DND-41 (cell line): ENCODE results near the gene PLEK.
"Not testable (repeated sequence)": the region's sequence is repeated elsewhere in the genome, so short reads cannot be mapped to it uniquely, and the experiment has no call there.

Source experiments
- ATAC-seq: fragments of 200-7000 bp; cut with Tn5 transposase; 3 replicates; pipeline ENCODE4 v1.9.1; 2021; ENCODE audit warnings: low read depth; ENCODE audit not compliant: insufficient read depth
- DNase-seq: peaks from one replicate; pipeline ENCODE4 v3.0.0-alpha.2; 2020
- H2AFZ ChIP-seq: 2 replicates; pipeline ENCODE4 v1.6.0; 2012; ENCODE audit warnings: low read depth, low read length
- H3K27ac ChIP-seq: 2 replicates; pipeline ENCODE4 v1.5.1; 2012; ENCODE audit warnings: low read length, inconsistent platforms
- H3K27me3 ChIP-seq: fragments of 200-600 bp; sonication (generic); 2 replicates; pipeline ENCODE4 v1.6.0; 2012; ENCODE audit warnings: low read length, mild to moderate bottlenecking, inconsistent platforms; ENCODE audit not compliant: insufficient read depth, poor library complexity
- H3K36me3 ChIP-seq: 2 replicates; pipeline ENCODE4 v1.5.1; 2012; ENCODE audit warnings: low read length, inconsistent platforms; ENCODE audit not compliant: insufficient read depth
- H3K4me1 ChIP-seq: 2 replicates; pipeline ENCODE4 v1.5.1; 2012; ENCODE audit warnings: mild to moderate bottlenecking, low read length; ENCODE audit not compliant: insufficient read depth
- H3K4me2 ChIP-seq: 2 replicates; pipeline ENCODE4 v1.6.0; 2012; ENCODE audit warnings: mild to moderate bottlenecking, moderate library complexity, low read length, inconsistent platforms; ENCODE audit not compliant: insufficient read depth
- H3K4me3 ChIP-seq, 2 experiments: fragments of 200-600 bp in 1 of 2; shearing (Covaris generic) in 1 of 2; 2 replicates each; pipeline ENCODE4 v1.5.1; 2012 to 2016; ENCODE audit warnings: inconsistent platforms in 2 of 2, low read length in 2 of 2, mild to moderate bottlenecking in 2 of 2, low read depth in 1 of 2, moderate library complexity in 1 of 2
- H3K79me2 ChIP-seq: 2 replicates; pipeline ENCODE4 v1.6.0; 2012; ENCODE audit warnings: low read length, inconsistent platforms; ENCODE audit not compliant: insufficient read depth
- H3K9ac ChIP-seq: 2 replicates; pipeline ENCODE4 v1.6.0; 2012; ENCODE audit warnings: low read depth, mild to moderate bottlenecking, inconsistent platforms, low read length, moderate library complexity
- H3K9me3 ChIP-seq: 2 replicates; pipeline ENCODE4 v1.5.1; 2012; ENCODE audit warnings: low read length, moderate library complexity, mild to moderate bottlenecking, inconsistent platforms; ENCODE audit not compliant: insufficient read depth, severe bottlenecking
- H4K20me1 ChIP-seq: 2 replicates; pipeline ENCODE4 v1.6.0; 2012; ENCODE audit warnings: low read length; ENCODE audit not compliant: insufficient read depth
- EZH2 ChIP-seq: IDR thresholded peaks from 3 replicates; pipeline ENCODE4 v1.6.1; 2012; ENCODE audit warnings: borderline replicate concordance, low read depth, mild to moderate bottlenecking, moderate library complexity, low read length, inconsistent platforms; ENCODE audit not compliant: severe bottlenecking
- TF ChIP-seq, protein P1 (sequence below): IDR thresholded peaks from 2 replicates; pipeline ENCODE4 v1.5.1; 2012; ENCODE audit warnings: borderline replicate concordance, low read length, moderate library complexity, mild to moderate bottlenecking; ENCODE audit not compliant: poor library complexity, severe bottlenecking; ENCODE audit errors: extremely low read depth

PLEK gene

DNA sequence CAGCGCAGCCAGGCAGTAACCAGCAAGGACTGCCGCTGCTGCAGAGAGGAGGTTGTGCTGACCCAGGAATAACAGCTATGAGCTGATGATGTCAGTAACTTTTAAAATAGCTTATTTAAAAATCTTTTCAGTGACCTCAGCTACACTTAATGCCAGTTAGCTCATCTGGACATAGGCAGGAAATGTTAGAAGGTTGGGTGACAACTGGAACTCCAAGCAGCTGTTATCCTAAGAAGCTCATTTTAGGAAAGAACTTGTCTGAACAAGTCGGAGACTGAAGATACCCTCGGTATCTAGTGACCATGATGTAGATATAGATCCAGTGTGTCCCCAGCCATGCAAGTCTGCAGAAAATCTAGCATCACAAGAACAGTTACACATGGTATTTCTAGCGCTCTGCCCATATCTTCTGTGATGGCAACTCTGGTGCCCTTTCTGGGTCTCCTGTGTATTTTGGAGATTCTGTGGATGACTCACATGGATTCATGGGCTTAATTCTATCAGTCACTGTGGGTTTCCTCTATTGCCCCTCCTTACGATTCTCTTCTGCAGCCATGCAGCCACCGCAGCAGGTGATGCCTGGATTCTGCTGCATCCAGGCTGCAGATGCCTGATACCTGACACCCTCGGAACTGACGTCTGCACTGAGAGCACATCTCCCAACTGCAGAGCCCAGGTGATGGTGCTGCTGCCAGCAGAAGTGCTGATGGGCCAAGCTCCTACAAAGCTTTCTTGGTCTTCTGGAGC, 19.8 kb upstream of the PLEK start:
- Histone ChIP-seq H2AFZ (no peak overlapping the region), H3K27ac (no peak overlapping the region), H3K9me3 (no peaks in the 10 kb centered on the region), H3K36me3 (no peaks in the 10 kb centered on the region), H3K4me1 (no peaks in the 10 kb centered on the region), H3K79me2 (no peaks in the 10 kb centered on the region), H4K20me1 (no peaks in the 10 kb centered on the region), H3K4me2 (no peak overlapping the region), H3K9ac (no peak overlapping the region), H3K27me3 (peaks cover 18% of the 10 kb centered on the region), H3K4me3 (no peak overlapping the region)
- TF ChIP-seq, protein P1, sequence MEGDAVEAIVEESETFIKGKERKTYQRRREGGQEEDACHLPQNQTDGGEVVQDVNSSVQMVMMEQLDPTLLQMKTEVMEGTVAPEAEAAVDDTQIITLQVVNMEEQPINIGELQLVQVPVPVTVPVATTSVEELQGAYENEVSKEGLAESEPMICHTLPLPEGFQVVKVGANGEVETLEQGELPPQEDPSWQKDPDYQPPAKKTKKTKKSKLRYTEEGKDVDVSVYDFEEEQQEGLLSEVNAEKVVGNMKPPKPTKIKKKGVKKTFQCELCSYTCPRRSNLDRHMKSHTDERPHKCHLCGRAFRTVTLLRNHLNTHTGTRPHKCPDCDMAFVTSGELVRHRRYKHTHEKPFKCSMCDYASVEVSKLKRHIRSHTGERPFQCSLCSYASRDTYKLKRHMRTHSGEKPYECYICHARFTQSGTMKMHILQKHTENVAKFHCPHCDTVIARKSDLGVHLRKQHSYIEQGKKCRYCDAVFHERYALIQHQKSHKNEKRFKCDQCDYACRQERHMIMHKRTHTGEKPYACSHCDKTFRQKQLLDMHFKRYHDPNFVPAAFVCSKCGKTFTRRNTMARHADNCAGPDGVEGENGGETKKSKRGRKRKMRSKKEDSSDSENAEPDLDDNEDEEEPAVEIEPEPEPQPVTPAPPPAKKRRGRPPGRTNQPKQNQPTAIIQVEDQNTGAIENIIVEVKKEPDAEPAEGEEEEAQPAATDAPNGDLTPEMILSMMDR: no peak
- TF ChIP-seq EZH2: no peak
- DNase-seq (no peak), ATAC-seq (no peak)

DNA sequence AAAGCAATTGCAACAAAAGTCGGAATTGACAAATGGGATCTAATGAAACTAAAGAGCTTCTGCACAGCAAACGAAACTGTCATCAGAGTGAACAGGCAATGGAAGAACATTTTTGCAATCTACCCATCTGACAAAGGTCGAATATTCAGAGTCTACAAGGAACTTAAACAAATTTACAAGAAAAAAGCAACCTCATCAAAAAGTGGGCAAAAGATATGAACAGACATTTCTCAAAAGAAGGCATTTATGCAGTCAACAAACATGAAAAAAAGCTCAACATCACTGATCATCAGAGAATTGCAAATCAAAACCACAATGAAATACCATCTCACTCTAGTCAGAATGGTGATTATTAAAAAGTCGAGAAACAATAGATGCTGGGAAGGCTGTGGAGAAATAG, 16.0 kb upstream of the PLEK start:
- not testable (repeated sequence) for DNase-seq, H3K79me2 ChIP-seq, H4K20me1 ChIP-seq, H3K27ac ChIP-seq, H3K4me3 ChIP-seq, H3K9ac ChIP-seq, H2AFZ ChIP-seq, H3K4me2 ChIP-seq, H3K9me3 ChIP-seq, H3K4me1 ChIP-seq, ATAC-seq, H3K36me3 ChIP-seq
- H3K27me3 ChIP-seq: peaks cover 13% of the 10 kb centered on the region

DNA sequence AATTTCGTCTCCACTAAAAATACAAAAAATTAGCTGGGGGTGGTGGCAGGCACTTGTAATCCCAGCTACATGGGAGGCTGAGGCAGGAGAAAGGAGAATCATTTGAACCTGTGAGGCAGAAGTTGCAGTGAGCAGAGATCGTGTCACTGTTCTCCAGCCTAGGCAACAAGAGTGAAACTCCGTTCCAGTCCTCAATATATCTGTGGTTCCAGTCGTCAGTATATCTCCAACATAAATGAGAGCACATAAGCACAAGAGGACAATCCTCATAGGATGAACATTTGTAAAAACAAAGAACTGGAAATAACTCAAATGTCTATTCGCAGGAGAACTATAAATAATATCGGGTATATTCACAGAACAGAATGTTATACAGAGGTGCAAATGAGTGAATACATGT, 13.1 kb upstream of the PLEK start:
- peaks cover 9% of the 10 kb centered on the region for H3K27me3 ChIP-seq
- no peak overlapping the region for H3K9ac ChIP-seq
- TF ChIP-seq, protein P1: no peak
- TF ChIP-seq EZH2: no peak
- H3K4me1 ChIP-seq: no peaks in the 10 kb centered on the region
- no peak for DNase-seq
- H3K36me3 ChIP-seq: no peaks in the 10 kb centered on the region
- H3K79me2 ChIP-seq: no peaks in the 10 kb centered on the region
- no peak for ATAC-seq
- H3K4me2 ChIP-seq: no peak overlapping the region
- H3K4me3 ChIP-seq: no peak overlapping the region
- H3K27ac ChIP-seq: no peak overlapping the region
- H4K20me1 ChIP-seq: no peaks in the 10 kb centered on the region
- no peaks in the 10 kb centered on the region for H3K9me3 ChIP-seq
- no peak overlapping the region for H2AFZ ChIP-seq

DNA sequence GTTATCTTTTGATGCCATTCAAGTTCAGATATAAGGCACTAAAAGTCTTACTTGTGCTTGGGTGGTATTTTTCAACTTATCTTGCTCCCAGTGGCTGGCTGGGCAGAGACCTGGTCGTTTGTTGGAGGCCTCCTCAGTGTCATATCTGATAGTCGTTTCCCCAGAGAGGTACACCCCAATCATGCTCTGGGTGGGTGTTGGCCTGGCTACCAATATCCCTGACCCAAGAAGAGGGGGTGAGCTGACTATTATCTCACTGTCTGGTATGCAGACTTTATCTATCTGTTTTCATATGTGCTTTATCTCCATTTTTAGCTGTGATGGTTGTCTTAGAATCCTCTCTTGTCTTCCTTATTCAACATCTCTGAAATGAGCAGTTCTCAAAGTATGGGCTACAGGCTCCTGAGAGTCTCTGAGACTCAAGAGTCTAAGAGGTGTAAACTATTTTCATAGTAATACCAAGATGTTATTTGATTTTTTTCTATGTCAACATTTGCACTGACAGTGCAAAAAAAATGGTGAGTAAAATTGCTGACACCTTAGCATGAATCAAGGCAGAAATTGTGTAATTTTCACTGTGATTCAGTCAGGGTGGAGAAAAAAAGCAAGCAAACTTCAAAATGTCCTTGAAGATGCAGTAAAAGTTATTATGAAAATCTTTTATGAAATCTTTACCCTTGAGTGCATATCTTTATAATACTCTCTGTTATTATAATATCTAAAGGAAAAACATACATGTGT, 12.3 kb upstream of the PLEK start:
- TF ChIP-seq, protein P1: no peak
- no peak for TF ChIP-seq EZH2
- no peaks in the 10 kb centered on the region for H3K9me3 ChIP-seq
- H3K4me1 ChIP-seq: no peaks in the 10 kb centered on the region
- H4K20me1 ChIP-seq: no peaks in the 10 kb centered on the region
- H3K27me3 ChIP-seq: peaks cover 9% of the 10 kb centered on the region
- H3K9ac ChIP-seq: no peak overlapping the region
- no peak overlapping the region for H3K27ac ChIP-seq
- no peak overlapping the region for H3K4me2 ChIP-seq
- DNase-seq (no peak), ATAC-seq (no peak)
- no peaks in the 10 kb centered on the region for H3K79me2 ChIP-seq
- H2AFZ ChIP-seq: no peak overlapping the region
- no peak overlapping the region for H3K4me3 ChIP-seq
- no peaks in the 10 kb centered on the region for H3K36me3 ChIP-seq
